Measurements from ENCODE around the gene KCNQ5. TPM values are rescaled to one million over a fixed set of nuclear protein-coding genes. Genes with fewer than 3 reads are reported as not detected.
A peak's percentile ranks its signal among the peaks of the same experiment; 100 is the strongest.

Gene KCNQ5
- total RNA-seq, 1 donor from 2014 or later, result not detected

GRCh38 chr6:72916298-72916697 lies 294.4 kb downstream of the KCNQ5 start:
- no peak for ATAC-seq (ENCODE audit: poor library complexity)
- intact Hi-C loops (cut with DNase I), result no loop called here
- DNase-seq, result no peak

GRCh38 chr6:72916906-72917305 lies 295.0 kb downstream of the KCNQ5 start:
- no peak for ATAC-seq (ENCODE audit: poor library complexity)
- DNase-seq, result no peak
- intact Hi-C loops (cut with DNase I), result no loop called here

GRCh38 chr6:72922401-72922800 lies 300.5 kb downstream of the KCNQ5 start:
- ATAC-seq (ENCODE audit: poor library complexity) (no peak), DNase-seq (no peak)
- intact Hi-C loops (cut with DNase I), result no loop called here

- ATAC-seq (ENCODE audit: poor library complexity), result no peak
- intact Hi-C loops (cut with DNase I), result no loop called here
Measured at GRCh38 chr6:72925136-72925535, 303.3 kb downstream of the KCNQ5 start.

GRCh38 chr6:72930556-72931132 lies 308.8 kb downstream of the KCNQ5 start:
- intact Hi-C loops (cut with DNase I), result no loop called here
- no peak for ATAC-seq (ENCODE audit: poor library complexity)

More at GRCh38 chr6:72925136-72925535, 303.3 kb downstream of the KCNQ5 start:
- no peak for DNase-seq

GRCh38 chr6:72931325-72931887 lies 309.5 kb downstream of the KCNQ5 start:
- DNase-seq (no peak), ATAC-seq (ENCODE audit: poor library complexity) (no peak)
- intact Hi-C loops (cut with DNase I), result no loop called here

More at GRCh38 chr6:72930556-72931132, 308.8 kb downstream of the KCNQ5 start:
- DNase-seq, result no peak

GRCh38 chr6:72933233-72933632 lies 311.4 kb downstream of the KCNQ5 start:
- DNase-seq (no peak), ATAC-seq (ENCODE audit: poor library complexity) (no peak)
- intact Hi-C loops (cut with DNase I), result no loop called here

- DNase-seq (no peak), ATAC-seq (ENCODE audit: poor library complexity) (no peak)
- intact Hi-C loops (cut with DNase I), result no loop called here
Measured at GRCh38 chr6:72936766-72937559, 315.1 kb downstream of the KCNQ5 start.

- no peak for ATAC-seq (ENCODE audit: poor library complexity)
- no peak for DNase-seq
- intact Hi-C loops (cut with DNase I), result no loop called here
Measured at GRCh38 chr6:72938104-72938503, 316.2 kb downstream of the KCNQ5 start.

GRCh38 chr6:72939004-72939403 lies 317.1 kb downstream of the KCNQ5 start:
- DNase-seq (peak; percentile 46), ATAC-seq (ENCODE audit: poor library complexity) (no peak)
- intact Hi-C loops (cut with DNase I), result no loop called here

GRCh38 chr6:72940265-72940664 lies 318.4 kb downstream of the KCNQ5 start:
- intact Hi-C loops (cut with DNase I), result no loop called here
- no peak for ATAC-seq (ENCODE audit: poor library complexity)
- DNase-seq, result no peak

- no peak for DNase-seq
- intact Hi-C loops (cut with DNase I), result no loop called here
- no peak for ATAC-seq (ENCODE audit: poor library complexity)
Measured at GRCh38 chr6:72941263-72941662, 319.4 kb downstream of the KCNQ5 start.

GRCh38 chr6:72941751-72942150 lies 319.9 kb downstream of the KCNQ5 start:
- intact Hi-C loops (cut with DNase I), result no loop called here
- no peak for ATAC-seq (ENCODE audit: poor library complexity)
- no peak for DNase-seq

GRCh38 chr6:72943699-72944098 lies 321.8 kb downstream of the KCNQ5 start:
- DNase-seq (no peak), ATAC-seq (ENCODE audit: poor library complexity) (no peak)
- intact Hi-C loops (cut with DNase I), result no loop called here

GRCh38 chr6:72944660-72945059 lies 322.8 kb downstream of the KCNQ5 start:
- intact Hi-C loops (cut with DNase I), result no loop called here
- DNase-seq, result no peak
- no peak for ATAC-seq (ENCODE audit: poor library complexity)

GRCh38 chr6:72946774-72947173 lies 324.9 kb downstream of the KCNQ5 start:
- DNase-seq (no peak), ATAC-seq (ENCODE audit: poor library complexity) (no peak)
- intact Hi-C loops (cut with DNase I), result no loop called here

- no peak for ATAC-seq (ENCODE audit: poor library complexity)
- no peak for DNase-seq
- intact Hi-C loops (cut with DNase I), result no loop called here
Measured at GRCh38 chr6:72947534-72947933, 325.7 kb downstream of the KCNQ5 start.

- ATAC-seq (ENCODE audit: poor library complexity) (no peak), DNase-seq (no peak)
- intact Hi-C loops (cut with DNase I), result no loop called here
Measured at GRCh38 chr6:72948153-72948552, 326.3 kb downstream of the KCNQ5 start.

GRCh38 chr6:72950114-72950860 lies 328.4 kb downstream of the KCNQ5 start:
- no peak for DNase-seq
- no peak for ATAC-seq (ENCODE audit: poor library complexity)
- intact Hi-C loops (cut with DNase I), result no loop called here

Data from Right ventricle myocardium superior (tissue), 1 donor.